ENCODE results near the gene TMEM89.

TMEM89 gene

DNA sequence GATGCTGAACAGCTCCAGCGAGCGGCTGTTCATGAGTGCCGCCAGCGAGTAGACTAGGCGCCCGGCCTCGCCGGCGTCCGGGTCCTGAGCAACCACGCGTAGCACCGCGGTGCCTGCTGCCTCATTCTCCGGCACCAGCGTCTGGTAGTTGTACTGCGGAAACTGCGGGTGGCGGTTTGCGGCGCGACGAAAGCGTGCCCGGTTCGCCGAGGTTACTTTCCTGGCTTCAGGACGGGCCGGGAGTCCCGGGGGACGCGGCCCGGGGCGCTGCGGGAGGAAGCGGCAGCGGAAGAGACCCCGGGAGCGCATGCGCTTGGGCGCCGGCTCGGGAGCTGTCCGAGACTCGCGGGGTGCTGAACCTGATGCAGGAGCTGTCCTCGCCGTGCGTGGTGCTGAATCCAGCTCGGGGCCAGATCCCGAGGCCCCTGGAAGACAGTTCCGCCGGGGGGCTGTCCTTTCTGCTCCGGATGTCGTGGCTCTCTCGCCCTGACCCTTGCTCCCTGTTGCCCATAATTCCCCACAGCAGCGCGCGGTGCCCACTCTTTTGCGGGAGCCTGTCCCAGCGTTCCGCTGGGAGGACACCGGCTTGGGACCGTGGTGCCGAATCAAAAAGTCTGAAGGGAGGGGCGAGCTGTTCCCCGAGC, 40.1 kb upstream of the TMEM89 start:
- TF ChIP-seq, protein P1, sequence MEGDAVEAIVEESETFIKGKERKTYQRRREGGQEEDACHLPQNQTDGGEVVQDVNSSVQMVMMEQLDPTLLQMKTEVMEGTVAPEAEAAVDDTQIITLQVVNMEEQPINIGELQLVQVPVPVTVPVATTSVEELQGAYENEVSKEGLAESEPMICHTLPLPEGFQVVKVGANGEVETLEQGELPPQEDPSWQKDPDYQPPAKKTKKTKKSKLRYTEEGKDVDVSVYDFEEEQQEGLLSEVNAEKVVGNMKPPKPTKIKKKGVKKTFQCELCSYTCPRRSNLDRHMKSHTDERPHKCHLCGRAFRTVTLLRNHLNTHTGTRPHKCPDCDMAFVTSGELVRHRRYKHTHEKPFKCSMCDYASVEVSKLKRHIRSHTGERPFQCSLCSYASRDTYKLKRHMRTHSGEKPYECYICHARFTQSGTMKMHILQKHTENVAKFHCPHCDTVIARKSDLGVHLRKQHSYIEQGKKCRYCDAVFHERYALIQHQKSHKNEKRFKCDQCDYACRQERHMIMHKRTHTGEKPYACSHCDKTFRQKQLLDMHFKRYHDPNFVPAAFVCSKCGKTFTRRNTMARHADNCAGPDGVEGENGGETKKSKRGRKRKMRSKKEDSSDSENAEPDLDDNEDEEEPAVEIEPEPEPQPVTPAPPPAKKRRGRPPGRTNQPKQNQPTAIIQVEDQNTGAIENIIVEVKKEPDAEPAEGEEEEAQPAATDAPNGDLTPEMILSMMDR (conservative IDR thresholded peaks at IDR 0.05; ENCODE audit: control insufficient read depth, insufficient read depth, low read depth, low read length), result no peak
- peak; percentile 35 for DNase-seq (ENCODE audit: low read depth)
- peak overlapping the region; percentile 29 for H3K4me3 ChIP-seq (ENCODE audit: control insufficient read depth, low read depth, low read length)

DNA sequence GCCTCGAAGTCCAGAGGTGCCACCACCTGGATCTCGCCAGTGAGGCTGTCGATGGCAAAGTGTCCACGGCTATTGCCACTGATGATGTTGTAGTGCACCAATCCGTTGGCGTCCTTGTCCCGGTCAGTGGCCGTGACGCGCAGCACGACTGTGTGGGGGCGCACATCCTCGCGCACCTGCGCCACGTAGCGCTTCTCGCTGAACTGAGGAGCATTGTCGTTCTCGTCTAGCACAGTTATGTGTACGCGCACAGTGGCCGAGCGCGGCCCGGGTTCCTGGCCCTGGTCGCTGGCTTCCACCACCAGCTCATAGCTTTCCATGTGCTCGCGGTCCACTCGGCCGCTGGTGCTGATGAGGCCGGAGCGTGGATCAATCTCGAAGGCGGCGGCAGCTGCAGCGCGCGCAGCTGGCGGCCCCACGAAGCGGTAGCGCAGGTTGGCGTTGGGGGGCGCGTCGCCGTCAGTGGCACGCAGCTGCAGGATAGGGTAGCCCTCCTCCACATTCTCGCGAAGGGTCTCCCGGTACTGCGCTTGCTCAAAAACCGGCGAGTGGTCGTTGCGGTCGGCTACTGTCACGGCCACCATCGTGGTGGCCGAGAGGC, 39.3 kb upstream of the TMEM89 start:
- no peak for DNase-seq (ENCODE audit: low read depth)
- TF ChIP-seq, protein P1 (conservative IDR thresholded peaks at IDR 0.05; ENCODE audit: control insufficient read depth, insufficient read depth, low read depth, low read length), result no peak
- H3K4me3 ChIP-seq (ENCODE audit: control insufficient read depth, low read depth, low read length), result no peak overlapping the region

DNA sequence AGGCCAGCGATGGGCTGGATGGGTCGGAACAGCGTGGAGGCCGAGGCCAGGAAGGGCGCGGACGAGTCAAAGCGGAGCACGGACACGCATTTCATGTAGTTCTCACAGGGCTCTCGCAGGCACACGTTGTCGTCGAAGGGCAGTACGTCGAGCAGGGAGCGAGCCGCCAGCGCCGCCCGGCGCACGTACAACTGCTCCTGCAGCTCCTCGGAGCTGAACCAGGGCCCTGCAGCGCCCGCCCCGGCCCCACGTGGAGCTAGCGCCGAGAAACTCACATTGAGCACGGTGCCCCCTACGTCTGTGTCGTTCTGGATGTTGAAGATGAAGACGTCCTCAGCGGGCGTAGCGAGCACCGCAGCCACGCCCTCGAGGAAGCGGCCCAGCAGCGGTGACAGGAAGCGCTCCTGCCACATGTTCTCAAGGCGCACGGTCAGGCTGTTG, 35.3 kb upstream of the TMEM89 start:
- no peak for DNase-seq (ENCODE audit: low read depth)
- no peak overlapping the region for H3K4me3 ChIP-seq (ENCODE audit: control insufficient read depth, low read depth, low read length)
- TF ChIP-seq, protein P1 (conservative IDR thresholded peaks at IDR 0.05; ENCODE audit: control insufficient read depth, insufficient read depth, low read depth, low read length), result no peak

DNA sequence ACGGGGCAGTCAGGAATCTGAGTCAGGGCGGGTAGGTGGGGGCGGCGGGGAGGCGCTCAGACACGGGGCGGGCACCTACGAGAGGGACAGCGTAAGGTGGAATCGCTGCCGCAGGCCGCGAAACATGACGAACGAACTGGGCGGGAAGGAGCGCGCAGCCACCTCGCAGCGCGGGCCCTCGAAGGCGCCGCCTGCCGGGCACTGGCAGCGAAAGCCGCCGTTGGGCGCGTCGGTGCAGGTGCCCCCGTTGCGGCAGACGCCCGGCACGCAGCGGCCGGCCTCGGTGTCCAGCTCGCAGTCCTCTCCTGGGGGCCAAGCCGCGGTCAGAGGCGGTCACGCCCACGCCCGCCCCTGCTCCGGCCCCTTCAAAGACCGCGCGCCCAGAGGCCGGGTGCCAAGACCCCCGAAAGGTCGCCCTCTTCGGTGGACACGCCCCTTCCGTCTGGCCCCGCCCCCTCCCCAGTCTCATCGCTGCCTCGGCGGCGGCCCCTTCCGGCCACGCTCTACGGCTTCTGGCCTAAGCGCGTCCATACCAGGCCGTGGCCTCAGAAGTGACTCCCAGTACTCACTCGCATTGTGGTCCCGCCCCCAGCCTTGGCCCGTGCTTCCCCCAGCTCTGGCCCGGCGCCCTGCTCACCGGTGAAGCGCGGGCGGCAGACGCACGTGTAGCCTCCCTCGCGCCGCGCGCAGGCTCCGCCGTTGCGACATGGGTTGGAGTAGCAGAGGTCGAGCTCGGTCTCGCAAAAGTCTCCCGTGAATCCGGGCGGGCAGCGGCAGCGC, 34.7 kb upstream of the TMEM89 start:
- DNase-seq (ENCODE audit: low read depth), result peak; percentile 78
- H3K4me3 ChIP-seq (ENCODE audit: control insufficient read depth, low read depth, low read length), result peak overlapping the region; percentile 38
- TF ChIP-seq, protein P1 (conservative IDR thresholded peaks at IDR 0.05; ENCODE audit: control insufficient read depth, insufficient read depth, low read depth, low read length), result no peak

DNA sequence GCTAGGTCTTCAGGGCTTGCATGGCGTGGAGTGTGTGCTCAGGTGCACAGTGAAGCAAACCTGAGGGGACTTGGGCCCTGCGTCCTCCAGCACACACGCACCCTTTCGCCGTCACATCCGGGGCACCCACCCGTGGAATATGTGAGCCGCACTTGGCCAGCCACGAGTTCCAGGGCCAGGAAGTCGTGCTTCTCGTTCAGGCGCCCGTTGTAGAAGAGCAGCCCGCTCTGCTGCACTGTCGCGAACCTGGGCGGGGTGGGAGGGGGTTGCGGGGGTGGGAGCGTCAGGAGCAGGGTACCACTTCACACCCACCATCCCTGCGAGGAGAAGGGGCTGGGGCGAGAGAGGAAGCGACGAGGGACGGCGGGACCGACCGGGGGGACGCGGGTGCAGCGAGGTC, 34.0 kb upstream of the TMEM89 start:
- TF ChIP-seq, protein P1 (conservative IDR thresholded peaks at IDR 0.05; ENCODE audit: control insufficient read depth, insufficient read depth, low read depth, low read length), result no peak
- DNase-seq (ENCODE audit: low read depth), result no peak
- H3K4me3 ChIP-seq (ENCODE audit: control insufficient read depth, low read depth, low read length), result peak overlapping the region; percentile 9

GRCh38 chr3:48655063-48655462, 33.5 kb upstream of the TMEM89 start:
- TF ChIP-seq, protein P1 (conservative IDR thresholded peaks at IDR 0.05; ENCODE audit: control insufficient read depth, insufficient read depth, low read depth, low read length), result no peak
- H3K4me3 ChIP-seq (ENCODE audit: control insufficient read depth, low read depth, low read length), result no peak overlapping the region
- DNase-seq (ENCODE audit: low read depth), result no peak

All from fibroblast of mammary gland (primary cell).